22Rv1 (cell line): ENCODE measurements around the gene LRRC45.

Experiments
- ZFX ChIP-seq: fragments of 450-650 bp; IDR thresholded peaks from 2 replicates; pipeline ENCODE4 v1.6.1; 2017; ENCODE audit warnings: antibody characterized with exemption, borderline replicate concordance
- TF ChIP-seq, protein P1 (sequence below): fragments of 450-650 bp; IDR thresholded peaks from 2 replicates; pipeline ENCODE4 v1.5.1; 2017; ENCODE audit warnings: mild to moderate bottlenecking

- TF ChIP-seq, protein P1, sequence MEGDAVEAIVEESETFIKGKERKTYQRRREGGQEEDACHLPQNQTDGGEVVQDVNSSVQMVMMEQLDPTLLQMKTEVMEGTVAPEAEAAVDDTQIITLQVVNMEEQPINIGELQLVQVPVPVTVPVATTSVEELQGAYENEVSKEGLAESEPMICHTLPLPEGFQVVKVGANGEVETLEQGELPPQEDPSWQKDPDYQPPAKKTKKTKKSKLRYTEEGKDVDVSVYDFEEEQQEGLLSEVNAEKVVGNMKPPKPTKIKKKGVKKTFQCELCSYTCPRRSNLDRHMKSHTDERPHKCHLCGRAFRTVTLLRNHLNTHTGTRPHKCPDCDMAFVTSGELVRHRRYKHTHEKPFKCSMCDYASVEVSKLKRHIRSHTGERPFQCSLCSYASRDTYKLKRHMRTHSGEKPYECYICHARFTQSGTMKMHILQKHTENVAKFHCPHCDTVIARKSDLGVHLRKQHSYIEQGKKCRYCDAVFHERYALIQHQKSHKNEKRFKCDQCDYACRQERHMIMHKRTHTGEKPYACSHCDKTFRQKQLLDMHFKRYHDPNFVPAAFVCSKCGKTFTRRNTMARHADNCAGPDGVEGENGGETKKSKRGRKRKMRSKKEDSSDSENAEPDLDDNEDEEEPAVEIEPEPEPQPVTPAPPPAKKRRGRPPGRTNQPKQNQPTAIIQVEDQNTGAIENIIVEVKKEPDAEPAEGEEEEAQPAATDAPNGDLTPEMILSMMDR, result no peak
- no peak for TF ChIP-seq ZFX
Measured at GRCh38 chr17:81995463-81996231, 27.5 kb upstream of the LRRC45 start.
